HepG2 (cell line): ENCODE results near the gene CSNK2B. TPM values are rescaled to one million over a fixed set of nuclear protein-coding genes. Genes with fewer than 3 reads are reported as not detected.

Experiments used
- ATAC-seq: fragments of 200-7000 bp; cut with Tn5 transposase; 3 replicates; pipeline ENCODE4 v1.9.1; 2020; ENCODE audit warnings: mild to moderate bottlenecking, moderate library complexity
- BruUV-seq: library from RNA; stranded (reverse); fragments of 400-500 nt; replicated peaks from 2 replicates; lab custom pipeline; 2021; lab: Mats Ljungman, UMichigan
- CTCF ChIA-PET: fragments of 300-600 bp; formaldehyde crosslinking; extraction: SDS; loops from one replicate; lab custom pipeline; 2021; ENCODE audit warnings: low total read pairs, inconsistent platforms, low intra/inter-chr PET ratio; lab: Yijun Ruan, JAX
- POLR2A ChIA-PET: fragments of 350-600 bp; sonication (Branson Sonifier 250); formaldehyde crosslinking; loops from one replicate; lab custom pipeline; 2020; ENCODE audit warnings: antibody characterized with exemption, inconsistent platforms; lab: Yijun Ruan, JAX
- DNase-seq: peaks from one replicate; pipeline ENCODE4 v3.0.0-alpha.2; 2015; ENCODE audit warnings: low spot score
- FAIRE-seq: peaks from 3 replicates; lab custom pipeline; 2011; peaks lifted over from hg19 to GRCh38; lab: Jason Lieb, UNC
- H2AFZ ChIP-seq: one replicate; pipeline ENCODE4 v1.6.1; 2011; ENCODE audit warnings: low read length, inconsistent platforms
- H3K27ac ChIP-seq: fragments of 300-600 bp; 3 replicates; pipeline ENCODE4 v1.8.0; 2011; ENCODE audit warnings: mixed run types, mild to moderate bottlenecking, mixed read lengths, low read length, inconsistent platforms; ENCODE audit not compliant: insufficient read depth; ENCODE audit errors: extremely low read length
- H3K27me3 ChIP-seq, 2 experiments: fragments of 200-600 bp in 1 of 2; 2 replicates in 1 of 2; 3 replicates in 1 of 2; pipeline versions ENCODE4 v1.6.0 to v1.8.0; 2011; ENCODE audit warnings: low read length in 2 of 2, mild to moderate bottlenecking in 2 of 2, moderate library complexity in 2 of 2, inconsistent platforms in 1 of 2; ENCODE audit not compliant: insufficient read depth in 2 of 2, control insufficient read depth in 1 of 2
- H3K36me3 ChIP-seq, 2 experiments: fragments of 200-600 bp in 1 of 2; replicated peaks in 1 of 2; 2 replicates in 1 of 2; 3 replicates in 1 of 2; pipeline versions ENCODE4 v1.5.1 to v1.8.0; 2011; ENCODE audit warnings: low read length in 2 of 2, inconsistent platforms in 1 of 2; ENCODE audit not compliant: insufficient read depth in 2 of 2, control insufficient read depth in 1 of 2
- H3K4me1 ChIP-seq: 2 replicates; pipeline ENCODE4 v1.5.1; 2012; ENCODE audit warnings: low read length, inconsistent platforms; ENCODE audit not compliant: insufficient read depth
- H3K4me2 ChIP-seq: 2 replicates; pipeline ENCODE4 v1.6.0; 2011; ENCODE audit warnings: low read depth, low read length, inconsistent platforms
- H3K4me3 ChIP-seq, 3 experiments: fragments of 200-600 bp in 1 of 3; sonication (generic), shearing (Covaris generic) in 1 of 3; replicated peaks in 1 of 3; 2 replicates each; pipeline ENCODE4 v1.5.1; 2011 to 2016; ENCODE audit warnings: low read length in 3 of 3, inconsistent platforms in 2 of 3, low read depth in 2 of 3, mild to moderate bottlenecking in 2 of 3, control low read depth in 1 of 3, mixed read lengths in 1 of 3; ENCODE audit not compliant: insufficient read depth in 1 of 3
- H3K79me2 ChIP-seq: one replicate; pipeline ENCODE4 v1.6.1; 2011; ENCODE audit warnings: low read length, inconsistent platforms; ENCODE audit not compliant: insufficient read depth
- H3K9ac ChIP-seq: 2 replicates; pipeline ENCODE4 v1.6.0; 2011; ENCODE audit warnings: mild to moderate bottlenecking, low read depth, low read length, inconsistent platforms; ENCODE audit not compliant: insufficient read depth
- H3K9me3 ChIP-seq: 2 replicates; pipeline ENCODE4 v1.5.1; 2012; ENCODE audit warnings: mild to moderate bottlenecking, low read length
- H4K20me1 ChIP-seq: 2 replicates; pipeline ENCODE4 v1.6.0; 2011; ENCODE audit warnings: inconsistent platforms, mild to moderate bottlenecking, low read length, moderate library complexity; ENCODE audit not compliant: insufficient read depth
- ELF3 ChIP-seq: IDR thresholded peaks from 2 replicates; pipeline ENCODE4 v1.6.1; 2016; ENCODE audit warnings: missing genetic modification reagents, missing compliant biosample characterization
- GABPB1 ChIP-seq: IDR thresholded peaks from 2 replicates; pipeline ENCODE4 v1.6.1; 2016; ENCODE audit warnings: mild to moderate bottlenecking, missing genetic modification reagents, moderate library complexity, missing compliant biosample characterization
- HNF4A ChIP-seq: sonication (generic); formaldehyde crosslinking; IDR thresholded peaks from 2 replicates; pipeline ENCODE4 v1.4.0; 2020; ENCODE audit warnings: missing genetic modification reagents
- NRL ChIP-seq: sonication (generic); formaldehyde crosslinking; IDR thresholded peaks from 2 replicates; pipeline ENCODE4 v1.5.0; 2020; ENCODE audit warnings: missing genetic modification reagents, mild to moderate bottlenecking, moderate library complexity, borderline replicate concordance
- RBM22 ChIP-seq: fragments of 200-400 bp; formaldehyde crosslinking; optimal IDR thresholded peaks from 2 replicates; pipeline ENCODE3; 2017; ENCODE audit warnings: mild to moderate bottlenecking, low read length, moderate library complexity
- TP53 ChIP-seq: sonication (generic); formaldehyde crosslinking; conservative IDR thresholded peaks from 2 replicates; pipeline ENCODE4 v1.4.0; 2020; ENCODE audit warnings: missing genetic modification reagents
- ZBTB38 ChIP-seq: sonication (generic); formaldehyde crosslinking; IDR thresholded peaks from 2 replicates; pipeline ENCODE4 v1.5.1; 2020; ENCODE audit warnings: mild to moderate bottlenecking, missing genetic modification reagents
- ZFP62 ChIP-seq: sonication (generic); formaldehyde crosslinking; IDR thresholded peaks from 2 replicates; pipeline ENCODE4 v1.4.0; 2020; ENCODE audit warnings: missing genetic modification reagents
- ZNF230 ChIP-seq: sonication (generic); formaldehyde crosslinking; IDR thresholded peaks from 2 replicates; pipeline ENCODE4 v1.4.0; 2020; ENCODE audit warnings: mild to moderate bottlenecking, missing genetic modification reagents
- ZNF264 ChIP-seq: sonication (generic); formaldehyde crosslinking; IDR thresholded peaks from 2 replicates; pipeline ENCODE4 v1.4.0; 2020; ENCODE audit warnings: missing genetic modification reagents
- ZNF556 ChIP-seq: sonication (generic); formaldehyde crosslinking; IDR thresholded peaks from 2 replicates; pipeline ENCODE4 v1.4.0; 2020; ENCODE audit warnings: mild to moderate bottlenecking, missing genetic modification reagents, borderline replicate concordance
- ZNF768 ChIP-seq: sonication (generic); formaldehyde crosslinking; IDR thresholded peaks from 2 replicates; pipeline ENCODE4 v1.4.0; 2020; ENCODE audit warnings: missing genetic modification reagents
- ZNF850 ChIP-seq: sonication (generic); formaldehyde crosslinking; conservative IDR thresholded peaks from 2 replicates; pipeline ENCODE4 v1.9.0; 2021; ENCODE audit warnings: mild to moderate bottlenecking, missing genetic modification reagents
- WGBS: methylation state at CpG from one replicate; pipeline ENCODE4 v1.1.6; 2017; ENCODE audit warnings: low lambda C conversion rate; 5-methylcytosine and 5-hydroxymethylcytosine counted together
- in situ Hi-C: cut with HindIII; loops from 2 replicates; pipeline ENCODE4 v1.10.0; 2017; ENCODE audit warnings: low pct_unique_long_range_greater_than_20kb; ENCODE audit not compliant: extremely low pct_ligation_motif_present
- intact Hi-C: fragments of 100-400 bp; cut with micrococcal nuclease; formaldehyde crosslinking; loops from one replicate; pipeline ENCODE4 v1.10.0; 2022; ENCODE audit not compliant: unreplicated experiment
- polyA plus RNA-seq, 8 experiments: library from polyadenylated mRNA; depleted of rRNA in 3 of 8; stranded (reverse) in 7 of 8; unstranded in 1 of 8; fragments of >200 nt; fragmentation: Illumina TruSeq in 4 of 8; extraction: Trizol in 4 of 8; gene quantifications; 2 replicates each; pipeline versions ENCODE4 v1.2.1 to v1.2.3, GENCODE V29; 2011 to 2016; ENCODE audit warnings: low read depth in 4 of 8, missing spikeins in 1 of 8, mixed read lengths in 1 of 8; ENCODE audit not compliant: insufficient read depth in 1 of 8
- total RNA-seq, 5 experiments: library from RNA; depleted of rRNA; stranded (reverse); fragments of >200 nt; fragmentation: Illumina TruSeq; extraction: Trizol; gene quantifications; 2 replicates each; pipeline ENCODE4 v1.2.3, GENCODE V29; 2016; ENCODE audit warnings: low read depth in 1 of 5
- TF ChIP-seq, protein P1 (sequence below): sonication (generic); formaldehyde crosslinking; IDR thresholded peaks from 2 replicates; pipeline ENCODE4 v1.4.0; 2020; ENCODE audit warnings: mild to moderate bottlenecking, missing genetic modification reagents
- TF ChIP-seq, protein P2 (sequence below): sonication (generic); formaldehyde crosslinking; conservative IDR thresholded peaks from 2 replicates; pipeline ENCODE4 v1.4.0; 2020; ENCODE audit warnings: mild to moderate bottlenecking, missing genetic modification reagents, moderate library complexity
- TF ChIP-seq, protein P3 (sequence below): sonication (generic); formaldehyde crosslinking; IDR thresholded peaks from 2 replicates; pipeline ENCODE4 v1.4.0; 2020; ENCODE audit warnings: missing genetic modification reagents

Gene CSNK2B
- total and polyA plus RNA-seq, 2 of the 13 experiments (the other 11 are each of a cell fraction or from before 2014, with no cell fraction given) = 111 to 296 TPM

DNA sequence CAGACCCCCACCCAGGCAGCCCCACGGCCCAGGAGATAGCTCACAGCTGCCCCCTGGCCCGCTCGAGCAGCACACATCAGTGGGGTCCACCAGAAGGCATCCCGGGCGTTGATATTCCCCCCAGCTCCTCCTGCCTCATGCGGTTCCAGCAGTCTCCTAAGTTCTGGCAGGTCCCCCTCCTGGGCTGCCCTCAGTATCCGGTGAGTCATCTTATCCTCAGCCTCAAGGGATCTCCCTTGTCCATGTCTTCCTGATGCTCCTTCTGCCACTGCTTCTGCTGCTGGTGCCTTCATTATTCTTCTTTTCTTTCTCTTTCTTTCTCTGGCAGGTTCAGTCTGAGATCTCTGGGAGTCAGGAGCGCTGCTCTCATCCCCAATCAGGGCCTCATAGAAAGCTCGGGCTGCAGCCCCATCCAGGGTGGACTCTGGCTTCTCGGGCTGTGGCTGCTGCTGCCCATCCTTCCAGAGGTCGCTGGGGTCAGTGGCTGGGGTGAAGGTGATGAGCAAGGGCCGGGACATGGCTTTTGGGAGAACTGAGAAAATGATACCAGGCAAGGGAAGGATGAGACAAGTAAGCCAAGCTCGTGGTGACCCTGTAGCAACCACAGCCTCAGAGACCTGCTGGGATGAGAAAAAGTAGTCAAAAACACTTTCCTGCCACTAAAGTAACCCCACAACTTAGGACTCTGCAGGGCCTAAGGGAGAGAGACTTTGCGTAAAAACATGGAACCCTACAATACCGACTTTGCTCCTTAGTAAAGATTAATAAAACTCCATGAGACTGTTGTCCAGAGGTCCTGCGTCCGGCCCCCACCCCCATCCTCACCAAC lies 1.7 kb upstream of the CSNK2B start:
- Histone ChIP-seq H4K20me1 (peaks cover 8% of the 10 kb centered on the region; the same call in 1 of the 2 replicates), H3K4me1 (peaks cover 77% of the 10 kb centered on the region), H2AFZ (no peak overlapping the region), H3K27ac (peak overlapping the region; percentile 99), H3K4me2 (peak overlapping the region; percentile 94), H3K79me2 (peaks cover 66% of the 10 kb centered on the region), H3K9ac (peak overlapping the region; percentile 98), H3K4me3 (peak overlapping the region; percentile 69 to 98 (median 71)), H3K9me3 (no peaks in the 10 kb centered on the region), H3K27me3 (no peaks in the 10 kb centered on the region; a peak in 1 of 5 replicates), H3K36me3 (peaks cover 17 to 32% of the 10 kb centered on the region in 2 experiments)
- TSS peak; percentile 71 for BruUV-seq
- DNase-seq = no peak
- ATAC-seq = no peak; the same call in 1 of the 3 replicates
- FAIRE-seq = no peak
- WGBS = 28% methylated on average over 17 of the region's 17 CpGs
- ChIA-PET POLR2A (interaction anchor here (0.8 to 7.4 kb wide), 35 partner anchors 7 to 513 kb away, joined by 3 to 438 read pairs (median 4); partner anchors contain the start of genes ABHD16A, APOM, BAG6 and CFB), CTCF (no interaction called here)
- in situ Hi-C loops (no loop called here), intact Hi-C loops (no loop called here)
- TF ChIP-seq, protein P1, sequence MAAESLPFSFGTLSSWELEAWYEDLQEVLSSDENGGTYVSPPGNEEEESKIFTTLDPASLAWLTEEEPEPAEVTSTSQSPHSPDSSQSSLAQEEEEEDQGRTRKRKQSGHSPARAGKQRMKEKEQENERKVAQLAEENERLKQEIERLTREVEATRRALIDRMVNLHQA (CRISPR knock-in tag) = no peak
- peak; percentile 83; the same call in 1 of the 2 replicates for TF ChIP-seq TP53 (CRISPR knock-in tag)
- TF ChIP-seq ZNF264 (CRISPR knock-in tag) = 0 out of 2 replicates have a peak, but pooled peaks have one; percentile 43
- TF ChIP-seq ZNF230 (CRISPR knock-in tag) = no peak
- TF ChIP-seq, protein P2, sequence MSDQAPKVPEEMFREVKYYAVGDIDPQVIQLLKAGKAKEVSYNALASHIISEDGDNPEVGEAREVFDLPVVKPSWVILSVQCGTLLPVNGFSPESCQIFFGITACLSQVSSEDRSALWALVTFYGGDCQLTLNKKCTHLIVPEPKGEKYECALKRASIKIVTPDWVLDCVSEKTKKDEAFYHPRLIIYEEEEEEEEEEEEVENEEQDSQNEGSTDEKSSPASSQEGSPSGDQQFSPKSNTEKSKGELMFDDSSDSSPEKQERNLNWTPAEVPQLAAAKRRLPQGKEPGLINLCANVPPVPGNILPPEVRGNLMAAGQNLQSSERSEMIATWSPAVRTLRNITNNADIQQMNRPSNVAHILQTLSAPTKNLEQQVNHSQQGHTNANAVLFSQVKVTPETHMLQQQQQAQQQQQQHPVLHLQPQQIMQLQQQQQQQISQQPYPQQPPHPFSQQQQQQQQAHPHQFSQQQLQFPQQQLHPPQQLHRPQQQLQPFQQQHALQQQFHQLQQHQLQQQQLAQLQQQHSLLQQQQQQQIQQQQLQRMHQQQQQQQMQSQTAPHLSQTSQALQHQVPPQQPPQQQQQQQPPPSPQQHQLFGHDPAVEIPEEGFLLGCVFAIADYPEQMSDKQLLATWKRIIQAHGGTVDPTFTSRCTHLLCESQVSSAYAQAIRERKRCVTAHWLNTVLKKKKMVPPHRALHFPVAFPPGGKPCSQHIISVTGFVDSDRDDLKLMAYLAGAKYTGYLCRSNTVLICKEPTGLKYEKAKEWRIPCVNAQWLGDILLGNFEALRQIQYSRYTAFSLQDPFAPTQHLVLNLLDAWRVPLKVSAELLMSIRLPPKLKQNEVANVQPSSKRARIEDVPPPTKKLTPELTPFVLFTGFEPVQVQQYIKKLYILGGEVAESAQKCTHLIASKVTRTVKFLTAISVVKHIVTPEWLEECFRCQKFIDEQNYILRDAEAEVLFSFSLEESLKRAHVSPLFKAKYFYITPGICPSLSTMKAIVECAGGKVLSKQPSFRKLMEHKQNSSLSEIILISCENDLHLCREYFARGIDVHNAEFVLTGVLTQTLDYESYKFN = peak; percentile 42; the same call in 1 of the 2 replicates
- TF ChIP-seq ZNF768 (CRISPR knock-in tag) = no peak
- TF ChIP-seq ZFP62 = no peak
- peak; percentile 68 for TF ChIP-seq RBM22
- TF ChIP-seq ZBTB38 = peak; percentile 74
- no peak; the same call in 1 of the 2 replicates for TF ChIP-seq NRL (CRISPR knock-in tag)
- peak; percentile 72 for TF ChIP-seq HNF4A (CRISPR knock-in tag)
- peak; percentile 37; the same call in 1 of the 2 replicates for TF ChIP-seq ELF3 (CRISPR knock-in tag)
- TF ChIP-seq ZNF850 (CRISPR knock-in tag) = 0 out of 2 replicates have a peak, but pooled peaks have one; percentile 3
- peak; percentile 30; the same call in 1 of the 2 replicates for TF ChIP-seq GABPB1 (CRISPR knock-in tag)
- TF ChIP-seq, protein P3, sequence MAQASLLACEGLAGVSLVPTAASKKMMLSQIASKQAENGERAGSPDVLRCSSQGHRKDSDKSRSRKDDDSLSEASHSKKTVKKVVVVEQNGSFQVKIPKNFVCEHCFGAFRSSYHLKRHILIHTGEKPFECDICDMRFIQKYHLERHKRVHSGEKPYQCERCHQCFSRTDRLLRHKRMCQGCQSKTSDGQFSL (CRISPR knock-in tag) = no peak
- TF ChIP-seq ZNF556 (CRISPR knock-in tag) = 0 out of 2 replicates have a peak, but pooled peaks have one; percentile 6
